HepG2 (cell line): Measurements from ENCODE around the gene NPW. TPM values are rescaled to one million over a fixed set of nuclear protein-coding genes. Genes with fewer than 3 reads are reported as not detected.

Source experiments
- ARID2 ChIP-seq: sonication (generic); formaldehyde crosslinking; IDR thresholded peaks from 2 replicates; pipeline ENCODE4 v1.8.1; 2022; ENCODE audit warnings: mild to moderate bottlenecking, missing genetic modification reagents, borderline replicate concordance
- ELF4 ChIP-seq: sonication (generic); formaldehyde crosslinking; IDR thresholded peaks from 2 replicates; pipeline ENCODE4 v1.5.0; 2020; ENCODE audit warnings: missing genetic modification reagents, mild to moderate bottlenecking, moderate library complexity, borderline replicate concordance
- FIP1L1 ChIP-seq: fragments of 200-400 bp; formaldehyde crosslinking; IDR thresholded peaks from 2 replicates; pipeline ENCODE4 v1.6.1; 2018; ENCODE audit warnings: low read depth, mild to moderate bottlenecking, low read length, moderate library complexity, borderline replicate concordance; ENCODE audit not compliant: insufficient read depth
- HCFC1 ChIP-seq: fragments of 150-350 bp; IDR thresholded peaks from 2 replicates; pipeline ENCODE4 v1.6.1; 2014; ENCODE audit warnings: low read depth, low read length
- HDAC1 ChIP-seq: sonication (generic); formaldehyde crosslinking; IDR thresholded peaks from 2 replicates; pipeline ENCODE4 v1.5.1; 2020; ENCODE audit warnings: mild to moderate bottlenecking, missing genetic modification reagents
- MEIS1 ChIP-seq: sonication (generic); formaldehyde crosslinking; IDR thresholded peaks from 2 replicates; pipeline ENCODE4 v1.9.0; 2021; ENCODE audit warnings: mild to moderate bottlenecking, missing genetic modification reagents, moderate library complexity, borderline replicate concordance
- NONO ChIP-seq, 2 experiments: fragments of 450-650 bp in 1 of 2; sonication (generic) in 1 of 2; formaldehyde crosslinking in 1 of 2; IDR thresholded peaks in 1 of 2; conservative IDR thresholded peaks in 1 of 2; 2 replicates each; pipeline versions ENCODE4 v1.6.1 to v1.8.0; 2017 to 2022; ENCODE audit warnings: mild to moderate bottlenecking in 1 of 2, missing genetic modification reagents in 1 of 2, moderate library complexity in 1 of 2
- NR2C2 ChIP-seq: sonication (generic); formaldehyde crosslinking; IDR thresholded peaks from 2 replicates; pipeline ENCODE4 v1.4.0; 2020; ENCODE audit warnings: missing genetic modification reagents, mild to moderate bottlenecking, moderate library complexity, borderline replicate concordance
- NR2F6 ChIP-seq, 2 experiments: IDR thresholded peaks; 2 replicates each; pipeline ENCODE4 v1.6.1; 2016; ENCODE audit warnings: antibody characterized with exemption in 1 of 2, mild to moderate bottlenecking in 1 of 2
- PHF8 ChIP-seq: sonication (generic); formaldehyde crosslinking; IDR thresholded peaks from 2 replicates; pipeline ENCODE4 v1.5.0; 2020; ENCODE audit warnings: missing genetic modification reagents
- SIN3B ChIP-seq: fragments of 150-350 bp; IDR thresholded peaks from 2 replicates; pipeline ENCODE4 v1.6.1; 2014; ENCODE audit warnings: low read length
- SNRNP70 ChIP-seq: fragments of 200-400 bp; formaldehyde crosslinking; IDR thresholded peaks from 2 replicates; pipeline ENCODE4 v1.6.1; 2017; ENCODE audit warnings: mild to moderate bottlenecking, low read depth, low read length, moderate library complexity
- YY1 ChIP-seq: IDR thresholded peaks from 2 replicates; pipeline ENCODE4 v1.6.1; 2011; ENCODE audit warnings: low read length, low read depth, moderate library complexity, mild to moderate bottlenecking; ENCODE audit not compliant: insufficient read depth, insufficient replicate concordance
- ZMYM3 ChIP-seq: sonication (generic); formaldehyde crosslinking; IDR thresholded peaks from 2 replicates; pipeline ENCODE4 v1.5.1; 2020; ENCODE audit warnings: mild to moderate bottlenecking, missing genetic modification reagents
- ZNF224 ChIP-seq: sonication (generic); formaldehyde crosslinking; IDR thresholded peaks from 2 replicates; pipeline ENCODE4 v1.5.0; 2020; ENCODE audit warnings: mild to moderate bottlenecking, missing genetic modification reagents
- ZNF383 ChIP-seq: sonication (generic); formaldehyde crosslinking; IDR thresholded peaks from 2 replicates; pipeline ENCODE4 v1.4.0; 2020; ENCODE audit warnings: missing genetic modification reagents, mild to moderate bottlenecking, borderline replicate concordance
- ZNF563 ChIP-seq: sonication (generic); formaldehyde crosslinking; IDR thresholded peaks from 2 replicates; pipeline ENCODE4 v1.8.0; 2022; ENCODE audit warnings: mild to moderate bottlenecking, moderate library complexity, missing genetic modification reagents
- ZNF7 ChIP-seq: IDR thresholded peaks from 2 replicates; pipeline ENCODE4 v1.6.1; 2016; ENCODE audit warnings: missing biosample characterization, missing genetic modification reagents
- ZNF766 ChIP-seq: sonication (generic); formaldehyde crosslinking; IDR thresholded peaks from 2 replicates; pipeline ENCODE4 v1.5.0; 2020; ENCODE audit warnings: missing genetic modification reagents, borderline replicate concordance
- polyA plus RNA-seq, 8 experiments: library from polyadenylated mRNA; depleted of rRNA in 3 of 8; stranded (reverse) in 7 of 8; unstranded in 1 of 8; fragments of >200 nt; fragmentation: Illumina TruSeq in 4 of 8; extraction: Trizol in 4 of 8; gene quantifications; 2 replicates each; pipeline versions ENCODE4 v1.2.1 to v1.2.3, GENCODE V29; 2011 to 2016; ENCODE audit warnings: low read depth in 4 of 8, missing spikeins in 1 of 8, mixed read lengths in 1 of 8; ENCODE audit not compliant: insufficient read depth in 1 of 8
- total RNA-seq, 5 experiments: library from RNA; depleted of rRNA; stranded (reverse); fragments of >200 nt; fragmentation: Illumina TruSeq; extraction: Trizol; gene quantifications; 2 replicates each; pipeline ENCODE4 v1.2.3, GENCODE V29; 2016; ENCODE audit warnings: low read depth in 1 of 5
- TF ChIP-seq, protein P1 (sequence below), 2 experiments: sonication (generic) in 1 of 2; formaldehyde crosslinking in 1 of 2; IDR thresholded peaks; 2 replicates each; pipeline versions ENCODE4 v1.4.0 to v1.6.1; 2018 to 2020; ENCODE audit warnings: missing genetic modification reagents in 2 of 2, borderline replicate concordance in 1 of 2, low read depth in 1 of 2, mild to moderate bottlenecking in 1 of 2, missing biosample characterization in 1 of 2
- TF ChIP-seq, protein P2 (sequence below): sonication (generic); formaldehyde crosslinking; IDR thresholded peaks from 2 replicates; pipeline ENCODE4 v1.5.0; 2020; ENCODE audit warnings: mild to moderate bottlenecking, missing genetic modification reagents, moderate library complexity
- TF ChIP-seq, protein P3 (sequence below): sonication (generic); formaldehyde crosslinking; IDR thresholded peaks from 2 replicates; pipeline ENCODE4 v1.5.1; 2020; ENCODE audit warnings: missing genetic modification reagents, mild to moderate bottlenecking, borderline replicate concordance
- TF ChIP-seq, protein P4 (sequence below): sonication (generic); formaldehyde crosslinking; IDR thresholded peaks from 2 replicates; pipeline ENCODE4 v1.8.0; 2023; ENCODE audit warnings: mild to moderate bottlenecking, missing genetic modification reagents

Gene NPW
- total and polyA plus RNA-seq, 2 of the 13 experiments (the other 11 are each of a cell fraction or from before 2014, with no cell fraction given) = 0.24 to 0.97 TPM

DNA sequence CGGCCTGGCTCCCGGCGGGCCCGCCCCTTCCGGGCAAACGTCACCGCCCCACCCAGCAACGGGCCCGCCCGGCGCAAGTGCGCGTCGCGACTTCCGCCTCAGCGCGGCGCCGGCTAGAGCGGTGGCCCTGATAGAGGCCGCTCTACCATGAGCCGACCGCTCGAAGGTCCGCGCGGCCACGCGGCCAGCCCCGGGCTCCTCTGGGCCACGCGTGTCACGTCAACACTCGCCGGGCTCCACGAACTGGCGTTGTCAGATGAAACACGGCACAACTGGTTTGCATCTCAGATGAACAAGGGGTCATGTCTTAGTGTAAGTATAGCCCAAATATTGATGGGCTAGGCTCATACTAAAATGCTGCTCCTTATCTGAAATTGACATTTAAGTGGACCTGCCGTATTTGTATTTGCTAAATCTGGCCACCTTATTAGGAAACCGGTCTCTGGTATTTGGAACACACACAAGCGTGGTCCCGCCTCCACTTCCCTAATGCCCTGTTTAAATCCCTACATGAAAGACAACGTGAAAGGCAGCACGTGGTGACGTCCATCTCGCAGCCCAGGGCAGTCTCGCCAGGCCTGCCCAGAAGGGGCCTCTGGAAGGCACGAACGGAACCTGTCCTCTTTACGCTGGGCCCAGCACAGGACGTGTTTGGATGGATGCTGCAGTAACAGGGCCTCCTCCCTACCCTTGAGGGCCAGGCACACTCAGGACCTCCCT, 9.6 kb upstream of the NPW start, which contains the start of gene ZNF598 (continued):
- TF ChIP-seq MEIS1 (no peak; the same call in 1 of the 2 replicates), ZMYM3 (CRISPR knock-in tag) (peak; percentile 39; the same call in 1 of the 2 replicates), FIP1L1 (no peak), NR2F6 (IDR thresholded peaks at IDR 0.05) (no peak), NR2F6 (CRISPR knock-in tag; IDR thresholded peaks at IDR 0.05) (peak; percentile 7; the same call in 1 of the 2 replicates), ZNF766 (CRISPR knock-in tag) (no peak; the same call in 1 of the 2 replicates), PHF8 (CRISPR knock-in tag) (peak; percentile 86), ZNF7 (no peak), ZNF383 (CRISPR knock-in tag) (no peak), HCFC1 (peak; percentile 54), ELF4 (no peak), SIN3B (0 out of 2 replicates have a peak, but pooled peaks have one; percentile 34), HDAC1 (peak; percentile 67; the same call in 1 of the 2 replicates), YY1 (peak; percentile 81), ZNF563 (peak; percentile 62; the same call in 1 of the 2 replicates), ZNF224 (0 out of 2 replicates have a peak, but pooled peaks have one; percentile 61), ARID2 (CRISPR knock-in tag) (no peak), SNRNP70 (no peak), NONO (IDR thresholded peaks at IDR 0.05) (no peak), NONO (CRISPR knock-in tag; conservative IDR thresholded peaks at IDR 0.05) (peak; percentile 82), NR2C2 (CRISPR knock-in tag) (peak; percentile 51)
- TF ChIP-seq, protein P1, sequence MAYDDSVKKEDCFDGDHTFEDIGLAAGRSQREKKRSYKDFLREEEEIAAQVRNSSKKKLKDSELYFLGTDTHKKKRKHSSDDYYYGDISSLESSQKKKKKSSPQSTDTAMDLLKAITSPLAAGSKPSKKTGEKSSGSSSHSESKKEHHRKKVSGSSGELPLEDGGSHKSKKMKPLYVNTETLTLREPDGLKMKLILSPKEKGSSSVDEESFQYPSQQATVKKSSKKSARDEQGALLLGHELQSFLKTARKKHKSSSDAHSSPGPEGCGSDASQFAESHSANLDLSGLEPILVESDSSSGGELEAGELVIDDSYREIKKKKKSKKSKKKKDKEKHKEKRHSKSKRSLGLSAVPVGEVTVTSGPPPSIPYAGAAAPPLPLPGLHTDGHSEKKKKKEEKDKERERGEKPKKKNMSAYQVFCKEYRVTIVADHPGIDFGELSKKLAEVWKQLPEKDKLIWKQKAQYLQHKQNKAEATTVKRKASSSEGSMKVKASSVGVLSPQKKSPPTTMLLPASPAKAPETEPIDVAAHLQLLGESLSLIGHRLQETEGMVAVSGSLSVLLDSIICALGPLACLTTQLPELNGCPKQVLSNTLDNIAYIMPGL (CRISPR knock-in tag; IDR thresholded peaks at IDR 0.05; ENCODE audit: borderline replicate concordance in 1 of 2, low read depth in 1 of 2) = peak; percentile 53 to 68
- TF ChIP-seq, protein P2, sequence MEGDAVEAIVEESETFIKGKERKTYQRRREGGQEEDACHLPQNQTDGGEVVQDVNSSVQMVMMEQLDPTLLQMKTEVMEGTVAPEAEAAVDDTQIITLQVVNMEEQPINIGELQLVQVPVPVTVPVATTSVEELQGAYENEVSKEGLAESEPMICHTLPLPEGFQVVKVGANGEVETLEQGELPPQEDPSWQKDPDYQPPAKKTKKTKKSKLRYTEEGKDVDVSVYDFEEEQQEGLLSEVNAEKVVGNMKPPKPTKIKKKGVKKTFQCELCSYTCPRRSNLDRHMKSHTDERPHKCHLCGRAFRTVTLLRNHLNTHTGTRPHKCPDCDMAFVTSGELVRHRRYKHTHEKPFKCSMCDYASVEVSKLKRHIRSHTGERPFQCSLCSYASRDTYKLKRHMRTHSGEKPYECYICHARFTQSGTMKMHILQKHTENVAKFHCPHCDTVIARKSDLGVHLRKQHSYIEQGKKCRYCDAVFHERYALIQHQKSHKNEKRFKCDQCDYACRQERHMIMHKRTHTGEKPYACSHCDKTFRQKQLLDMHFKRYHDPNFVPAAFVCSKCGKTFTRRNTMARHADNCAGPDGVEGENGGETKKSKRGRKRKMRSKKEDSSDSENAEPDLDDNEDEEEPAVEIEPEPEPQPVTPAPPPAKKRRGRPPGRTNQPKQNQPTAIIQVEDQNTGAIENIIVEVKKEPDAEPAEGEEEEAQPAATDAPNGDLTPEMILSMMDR = 0 out of 2 replicates have a peak, but pooled peaks have one; percentile 8
- TF ChIP-seq, protein P3, sequence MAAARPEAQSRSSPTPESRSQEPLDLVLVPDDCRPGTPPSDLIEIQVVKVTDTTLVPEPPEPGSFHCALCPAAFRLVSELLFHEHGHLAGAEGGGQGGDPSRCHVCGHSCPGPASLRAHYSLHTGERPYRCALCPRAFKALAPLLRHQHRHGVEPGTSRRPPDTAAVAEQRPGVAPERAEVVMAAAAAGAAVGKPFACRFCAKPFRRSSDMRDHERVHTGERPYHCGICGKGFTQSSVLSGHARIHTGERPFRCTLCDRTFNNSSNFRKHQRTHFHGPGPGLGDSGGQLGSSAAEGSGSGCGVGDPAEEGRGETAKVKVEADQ (CRISPR knock-in tag) = peak; percentile 88
- TF ChIP-seq, protein P4, sequence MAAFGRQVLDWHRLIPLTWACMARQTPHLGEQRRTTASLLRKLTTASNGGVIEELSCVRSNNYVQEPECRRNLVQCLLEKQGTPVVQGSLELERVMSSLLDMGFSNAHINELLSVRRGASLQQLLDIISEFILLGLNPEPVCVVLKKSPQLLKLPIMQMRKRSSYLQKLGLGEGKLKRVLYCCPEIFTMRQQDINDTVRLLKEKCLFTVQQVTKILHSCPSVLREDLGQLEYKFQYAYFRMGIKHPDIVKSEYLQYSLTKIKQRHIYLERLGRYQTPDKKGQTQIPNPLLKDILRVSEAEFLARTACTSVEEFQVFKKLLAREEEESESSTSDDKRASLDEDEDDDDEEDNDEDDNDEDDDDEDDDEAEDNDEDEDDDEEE (CRISPR knock-in tag) = peak; percentile 84; the same call in 1 of the 2 replicates
